PFSK-1 (cell line): ENCODE results near the gene PRR33.

Experiments
- FOXP2 ChIP-seq: optimal IDR thresholded peaks from 2 replicates; pipeline ENCODE3; 2011; ENCODE audit warnings: borderline replicate concordance, control low read depth, inconsistent platforms; ENCODE audit not compliant: insufficient read depth; ENCODE audit errors: extremely low read length, extremely low read depth
- POLR2AphosphoS5 ChIP-seq: IDR thresholded peaks from 2 replicates; pipeline ENCODE4 v1.6.1; 2012; ENCODE audit warnings: low read depth, mild to moderate bottlenecking, control low read depth, low read length, moderate library complexity
- REST ChIP-seq, 2 experiments: IDR thresholded peaks; 2 replicates each; pipeline versions ENCODE4 v1.6.1 to v1.8.0; 2011 to 2012; ENCODE audit warnings: low read depth in 2 of 2, low read length in 2 of 2, control low read depth in 1 of 2, inconsistent platforms in 1 of 2, mild to moderate bottlenecking in 1 of 2, moderate library complexity in 1 of 2; ENCODE audit not compliant: insufficient read depth in 1 of 2
- SIN3A ChIP-seq: IDR thresholded peaks from 2 replicates; pipeline ENCODE4 v1.6.1; 2012; ENCODE audit warnings: mild to moderate bottlenecking, low read length, moderate library complexity, borderline replicate concordance; ENCODE audit not compliant: insufficient read depth
- TAF1 ChIP-seq: IDR thresholded peaks from 2 replicates; pipeline ENCODE4 v1.6.1; 2012; ENCODE audit warnings: low read length, control low read depth, borderline replicate concordance; ENCODE audit not compliant: insufficient read depth

The PRR33 gene

DNA sequence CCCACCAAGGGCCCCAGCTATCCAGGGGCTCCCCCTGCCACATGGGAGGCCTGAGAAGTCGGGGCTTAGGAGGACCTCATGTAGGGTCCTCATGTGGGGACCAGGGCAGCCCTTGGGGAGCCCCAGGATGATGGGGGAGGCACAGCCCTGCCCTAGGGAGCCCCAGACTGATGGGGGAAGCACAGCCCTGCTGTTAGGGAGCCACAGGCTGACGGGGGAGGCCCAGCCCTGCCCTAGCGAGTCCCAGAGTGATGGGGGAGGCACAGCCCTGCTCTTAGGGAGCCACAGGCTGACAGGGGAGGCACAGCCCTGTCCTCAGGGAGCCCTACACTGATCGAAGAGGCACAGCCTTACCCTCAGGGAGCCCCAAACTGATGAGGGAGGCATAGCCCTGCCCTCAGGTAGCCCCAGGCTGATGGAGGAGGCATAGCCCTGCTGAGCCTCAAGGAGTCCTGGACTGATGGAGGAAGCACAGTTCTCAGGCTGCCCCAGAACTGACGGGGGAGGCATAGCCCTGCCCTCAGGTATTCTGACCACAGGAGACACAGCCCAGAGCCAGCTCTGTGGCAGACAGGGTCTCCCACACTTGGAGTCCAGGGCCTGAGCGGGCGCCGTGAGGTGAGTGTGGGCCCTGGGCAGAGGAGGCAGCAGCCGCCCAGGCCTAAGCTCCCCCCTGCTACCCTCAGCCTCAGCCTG is 10.8 kb downstream of the PRR33 start:
- TF ChIP-seq POLR2AphosphoS5 (0 out of 2 replicates have a peak, but pooled peaks have one; percentile 41), REST (IDR thresholded peaks at IDR 0.05; ENCODE audit: insufficient read depth in 1 of 2, low read depth in 2 of 2, low read length in 2 of 2) (no peak), FOXP2 (no peak)

DNA sequence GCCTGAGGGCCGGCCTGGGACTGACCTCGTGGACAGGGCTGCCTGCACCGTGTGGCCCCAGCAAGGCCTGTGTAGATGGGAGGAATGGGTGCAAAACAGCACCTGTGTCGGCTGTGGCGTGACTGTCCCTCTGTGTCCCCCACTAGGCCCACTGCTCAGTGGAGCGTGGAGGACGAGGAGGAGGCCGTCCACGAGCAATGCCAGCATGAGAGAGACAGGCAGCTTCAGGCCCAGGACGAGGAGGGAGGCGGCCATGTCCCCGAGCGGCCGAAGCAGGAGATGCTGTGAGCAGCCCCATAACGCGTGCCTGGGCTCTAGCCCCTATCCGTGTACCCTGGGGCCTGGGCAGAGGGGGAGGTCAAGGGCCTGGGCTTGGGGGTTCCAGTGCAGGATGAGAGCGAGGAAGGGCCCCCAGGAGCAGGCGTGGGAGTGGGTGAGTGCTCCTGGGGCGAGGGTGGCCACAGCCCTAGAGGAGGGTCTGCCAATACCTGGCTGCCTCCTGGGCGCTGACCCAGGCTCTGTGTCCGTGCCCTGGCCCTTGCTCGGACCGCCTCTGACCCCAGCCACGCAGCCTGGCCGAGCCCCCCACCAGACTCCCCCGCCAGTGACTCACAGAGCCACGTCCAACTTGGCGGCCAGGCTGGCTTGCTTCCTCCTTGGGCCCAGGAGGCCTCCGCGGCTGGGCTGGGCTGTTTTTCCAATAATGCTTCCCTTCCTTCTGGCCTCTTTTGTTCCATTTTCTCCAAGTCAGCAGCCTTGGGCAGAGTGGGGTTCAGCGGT is 11.6 kb downstream of the PRR33 start:
- no peak for TF ChIP-seq FOXP2
- TF ChIP-seq REST (IDR thresholded peaks at IDR 0.05; ENCODE audit: insufficient read depth in 1 of 2, low read depth in 2 of 2, low read length in 2 of 2) = peak in 1 of 2 experiments; percentile 52; a peak in 1 of 4 replicates
- peak; percentile 55; the same call in 1 of the 2 replicates for TF ChIP-seq TAF1
- no peak for TF ChIP-seq SIN3A
- TF ChIP-seq POLR2AphosphoS5 = no peak; the same call in none of the 2 replicates

- TF ChIP-seq POLR2AphosphoS5 = no peak
- TF ChIP-seq REST (IDR thresholded peaks at IDR 0.05; ENCODE audit: insufficient read depth in 1 of 2, low read depth in 2 of 2, low read length in 2 of 2) = no peak
- no peak for TF ChIP-seq TAF1
- TF ChIP-seq SIN3A = no peak
- no peak for TF ChIP-seq FOXP2
Measured at GRCh38 chr11:1879342-1879940, 12.3 kb downstream of the PRR33 start.

DNA sequence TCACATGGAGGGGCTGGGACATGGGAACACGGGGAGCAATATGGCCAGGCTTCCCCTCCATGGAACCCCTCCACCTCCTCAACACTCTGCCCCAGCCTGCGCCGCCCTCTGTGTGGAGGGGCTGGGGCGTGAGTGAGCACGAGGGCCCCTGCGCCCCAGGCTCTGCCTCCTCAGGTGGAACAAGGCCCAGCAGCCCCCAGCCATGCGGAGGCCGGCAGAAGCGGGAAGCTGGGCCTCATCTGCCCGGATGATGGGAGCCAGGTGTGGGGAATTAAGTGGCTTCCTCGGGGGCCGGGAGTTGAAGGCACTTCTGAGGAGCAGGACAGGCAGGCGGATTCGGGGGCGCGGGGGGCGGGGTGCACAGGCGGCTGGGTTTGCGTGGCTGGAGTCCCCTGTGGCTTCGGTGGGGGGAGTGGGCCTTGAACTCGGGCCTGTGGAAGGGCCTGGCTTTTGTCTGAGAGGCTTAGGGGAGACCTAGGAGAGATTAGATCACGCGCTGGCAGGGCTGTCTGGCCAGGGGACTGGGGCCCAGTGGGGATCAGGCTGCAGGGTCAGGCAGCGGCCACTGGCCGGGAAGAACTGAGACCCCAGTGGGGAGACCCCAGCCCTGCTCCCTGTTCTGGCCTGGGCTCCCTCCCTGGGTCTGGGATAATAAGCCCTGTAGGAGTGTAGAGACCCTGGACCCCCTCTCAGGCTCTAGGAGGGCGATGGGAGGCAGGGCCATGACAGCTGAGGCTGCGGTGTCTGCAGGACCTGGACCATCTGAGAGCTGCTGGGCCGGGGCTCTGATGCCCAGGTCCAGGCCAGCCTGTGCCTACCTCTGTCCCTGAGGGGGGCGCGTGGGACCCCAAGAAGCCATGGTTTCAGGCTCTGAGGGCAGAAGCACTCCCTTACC is 13.3 kb downstream of the PRR33 start:
- no peak for TF ChIP-seq TAF1
- TF ChIP-seq SIN3A = no peak
- TF ChIP-seq REST (IDR thresholded peaks at IDR 0.05; ENCODE audit: insufficient read depth in 1 of 2, low read depth in 2 of 2, low read length in 2 of 2) = no peak
- TF ChIP-seq POLR2AphosphoS5 = no peak
- TF ChIP-seq FOXP2 = no peak
